Measurements from ENCODE around the gene ITGB3BP. TPM values are rescaled to one million over a fixed set of nuclear protein-coding genes. Genes with fewer than 3 reads are reported as not detected.
"Not testable (repeated sequence)": the region's sequence is repeated elsewhere in the genome, so short reads cannot be mapped to it uniquely, and the experiment has no call there.

The ITGB3BP gene
- total RNA-seq, 1 experiment from 2014 or later = 22.1 TPM

GRCh38 chr1:63506782-63507181 lies 16.2 kb downstream of the ITGB3BP start:
- DNase-seq (ENCODE audit: low read depth) = no peak

GRCh38 chr1:63501256-63501655 lies 21.8 kb downstream of the ITGB3BP start:
- no peak for DNase-seq (ENCODE audit: low read depth)

- no peak for DNase-seq (ENCODE audit: low read depth)
Observed at GRCh38 chr1:63498106-63498505, 24.9 kb downstream of the ITGB3BP start.

GRCh38 chr1:63497577-63497976 lies 25.4 kb downstream of the ITGB3BP start:
- no peak for DNase-seq (ENCODE audit: low read depth)

GRCh38 chr1:63487336-63488065 lies 35.5 kb downstream of the ITGB3BP start:
- DNase-seq (ENCODE audit: low read depth) = no peak

GRCh38 chr1:63486629-63487028 lies 36.4 kb downstream of the ITGB3BP start:
- DNase-seq (ENCODE audit: low read depth) = no peak

GRCh38 chr1:63480057-63480456 lies 43.0 kb downstream of the ITGB3BP start:
- no peak for DNase-seq (ENCODE audit: low read depth)

- DNase-seq (ENCODE audit: low read depth) = no peak
Observed at GRCh38 chr1:63475761-63476160, 47.3 kb downstream of the ITGB3BP start.

- not testable (repeated sequence) for DNase-seq (ENCODE audit: low read depth)
Observed at GRCh38 chr1:63468683-63469082, 54.3 kb downstream of the ITGB3BP start.

GRCh38 chr1:63466759-63467158 lies 56.3 kb downstream of the ITGB3BP start:
- DNase-seq (ENCODE audit: low read depth) = no peak

- DNase-seq (ENCODE audit: low read depth) = no peak
Observed at GRCh38 chr1:63466181-63466580, 56.8 kb downstream of the ITGB3BP start.

GRCh38 chr1:63463248-63463647 lies 59.8 kb downstream of the ITGB3BP start:
- peak; percentile 11 for DNase-seq (ENCODE audit: low read depth)

GRCh38 chr1:63461661-63462230 lies 61.3 kb downstream of the ITGB3BP start:
- DNase-seq (ENCODE audit: low read depth) = no peak

GRCh38 chr1:63458750-63459149 lies 64.3 kb downstream of the ITGB3BP start:
- DNase-seq (ENCODE audit: low read depth) = no peak

- DNase-seq (ENCODE audit: low read depth) = peak; percentile 17
Observed at GRCh38 chr1:63454269-63454668, 68.8 kb downstream of the ITGB3BP start.

GRCh38 chr1:63453232-63453631 lies 69.8 kb downstream of the ITGB3BP start:
- DNase-seq (ENCODE audit: low read depth) = no peak

GRCh38 chr1:63450416-63450815 lies 72.6 kb downstream of the ITGB3BP start:
- DNase-seq (ENCODE audit: low read depth) = no peak

GRCh38 chr1:63448731-63449246 lies 74.2 kb downstream of the ITGB3BP start:
- peak; percentile 31 for DNase-seq (ENCODE audit: low read depth)

- DNase-seq (ENCODE audit: low read depth) = peak; percentile 6
Observed at GRCh38 chr1:63442141-63442475, 80.9 kb downstream of the ITGB3BP start.

GRCh38 chr1:63435161-63435560 lies 87.9 kb downstream of the ITGB3BP start:
- DNase-seq (ENCODE audit: low read depth) = no peak

- DNase-seq (ENCODE audit: low read depth) = no peak
Observed at GRCh38 chr1:63429281-63429680, 93.7 kb downstream of the ITGB3BP start.

- no peak for DNase-seq (ENCODE audit: low read depth)
Observed at GRCh38 chr1:63428815-63429214, 94.2 kb downstream of the ITGB3BP start.

GRCh38 chr1:63423649-63424048 lies 99.4 kb downstream of the ITGB3BP start:
- no peak for DNase-seq (ENCODE audit: low read depth)

Measured in LHCN-M2 (cell line).